ENCODE measurements around the gene LY9.

GRCh38 chr1:160756849-160757201 lies 39.1 kb upstream of the LY9 start:
- TF ChIP-seq CTCF (IDR thresholded peaks at IDR 0.05) (no peak), POLR2A (IDR thresholded peaks at IDR 0.05) (no peak), EP300 (IDR thresholded peaks at IDR 0.05) (no peak)

Measured in upper lobe of left lung (tissue), 4 donors.